ENCODE measurements around the gene NOL9. TPM values are rescaled to one million over a fixed set of nuclear protein-coding genes. Genes with fewer than 3 reads are reported as not detected.

Gene NOL9
- total and polyA plus RNA-seq, 5 experiments from 2014 or later, result 10.4 to 93.0 (median 19.4) TPM

DNA sequence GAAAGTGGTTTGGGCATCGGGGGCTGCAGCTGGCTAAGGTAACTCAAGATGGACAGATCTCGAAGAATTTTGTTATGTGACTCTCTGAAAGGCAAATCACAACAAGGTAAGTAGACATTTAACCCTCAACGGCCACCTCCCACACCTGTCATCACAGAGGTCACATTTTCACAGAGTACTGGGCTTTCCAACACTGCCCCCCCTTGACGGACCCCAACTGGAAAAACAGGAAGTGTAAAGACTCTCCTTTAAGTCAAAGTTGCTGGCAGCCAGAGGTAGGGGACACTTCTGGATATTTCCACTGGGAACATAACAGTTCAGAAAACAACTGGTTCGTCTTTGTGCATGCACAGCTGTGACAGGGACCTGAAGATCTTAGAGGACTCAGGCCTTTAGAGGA is 22.3 kb downstream of the NOL9 start:
- Mint-ChIP-seq H3K9me3 (no peaks in the 10 kb centered on the region), H3K27me3 (no peaks in the 10 kb centered on the region), H3K4me1 (peaks cover 0 to 9% (median 3%) of the 10 kb centered on the region in 4 donors), H3K27ac (no peak overlapping the region), H3K36me3 (peaks cover 0 to 84% (median 33%) of the 10 kb centered on the region in 3 donors), H3K4me3 (no peak overlapping the region)
- POLR2A ChIA-PET, result interaction anchor here (0.7 kb wide), 2 partner anchors 11 to 13 kb away, joined by 3 to 6 read pairs; no protein-coding TSS in a partner anchor
- ATAC-seq (no peak), DNase-seq (no peak)

DNA sequence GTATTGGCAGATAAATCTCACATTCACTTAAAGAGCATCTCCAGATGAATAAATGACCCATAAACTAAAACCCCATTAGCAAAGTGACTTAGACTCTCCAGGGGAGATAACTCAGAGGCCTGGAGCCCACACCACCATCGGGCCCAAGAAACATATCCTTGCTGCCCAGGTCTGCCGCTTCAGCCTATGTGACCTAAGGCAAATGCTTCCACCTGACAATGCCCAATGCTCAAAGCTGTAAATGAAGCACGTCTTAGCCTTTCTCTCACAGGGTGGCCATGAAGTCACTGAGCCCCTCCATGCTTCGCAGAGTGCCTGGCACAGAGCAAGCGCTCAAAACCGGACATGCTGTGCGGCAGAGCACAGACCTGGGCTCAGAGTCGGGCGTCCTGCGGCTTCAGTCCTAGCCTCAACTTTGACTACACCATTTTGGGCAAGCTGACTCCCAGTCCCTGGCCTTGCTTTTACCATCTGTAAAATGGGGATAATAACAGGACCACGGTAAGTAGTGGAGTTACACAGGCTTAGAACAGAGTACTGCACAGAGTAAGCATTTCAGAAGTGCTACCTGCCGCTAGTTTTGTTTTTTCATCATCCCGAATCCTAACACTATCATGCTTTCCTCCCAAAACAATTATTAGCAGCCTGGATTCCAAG is 23.7 kb downstream of the NOL9 start:
- Mint-ChIP-seq H3K4me3 (no peak overlapping the region), H3K27me3 (no peaks in the 10 kb centered on the region), H3K27ac (no peak overlapping the region), H3K4me1 (peaks cover 0 to 7% (median 2%) of the 10 kb centered on the region in 4 donors), H3K9me3 (no peaks in the 10 kb centered on the region), H3K36me3 (peaks cover 0 to 89% (median 36%) of the 10 kb centered on the region in 3 donors)
- ATAC-seq (no peak), DNase-seq (no peak)
- POLR2A ChIA-PET, result no interaction called here

DNA sequence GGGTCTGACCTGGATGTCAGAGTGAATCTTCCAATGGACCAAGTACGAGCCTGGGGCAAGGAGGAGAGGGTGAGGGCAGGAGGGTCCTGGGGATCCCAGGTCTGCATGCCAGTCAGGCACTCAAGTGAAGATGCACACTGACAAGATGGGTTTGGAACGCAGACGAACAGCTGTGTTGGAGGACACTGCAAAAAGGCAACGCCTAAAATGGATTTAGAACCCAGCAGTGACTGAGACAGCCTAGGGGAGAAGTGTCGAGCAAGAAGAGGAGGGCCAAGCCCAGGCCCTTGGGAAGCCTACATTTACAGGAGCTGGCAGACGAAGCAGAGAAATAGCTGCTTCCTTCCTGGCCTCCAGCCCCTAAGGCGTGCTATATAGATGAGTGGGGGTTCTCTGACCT is 25.8 kb downstream of the NOL9 start:
- Mint-ChIP-seq H3K36me3 (peaks cover 0 to 91% (median 31%) of the 10 kb centered on the region in 3 donors), H3K27me3 (no peaks in the 10 kb centered on the region), H3K27ac (peak overlapping the region in 1 of 10 donors; percentile 75), H3K4me3 (no peak overlapping the region), H3K4me1 (peaks cover 0 to 2% (median 0%) of the 10 kb centered on the region in 4 donors), H3K9me3 (no peaks in the 10 kb centered on the region)
- DNase-seq, result no peak
- no peak for ATAC-seq
- POLR2A ChIA-PET, result interaction anchor here (0.8 to 1.4 kb wide), 2 partner anchors 16 to 26 kb away, joined by 3 to 4 read pairs; partner anchors contain the start of gene NOL9

DNA sequence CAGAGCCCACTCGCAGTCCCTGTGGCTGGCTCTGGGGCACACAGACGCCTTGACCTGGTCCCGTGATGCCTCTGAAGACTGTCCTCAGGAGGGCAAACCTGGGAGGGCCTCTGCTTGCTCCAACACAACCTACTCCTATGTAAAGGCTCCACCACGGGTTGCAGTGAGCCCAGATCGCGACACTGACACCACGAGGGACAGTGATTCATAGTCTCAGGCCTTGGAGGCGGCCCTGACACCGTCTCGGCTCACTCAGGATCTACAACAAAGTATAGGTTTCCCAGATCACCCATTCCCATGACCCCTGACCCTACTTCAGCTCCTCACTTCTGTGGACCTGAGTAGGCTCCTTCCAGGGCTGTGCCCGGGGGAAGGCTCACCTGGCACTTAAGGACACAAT is 28.0 kb downstream of the NOL9 start:
- no peaks in the 10 kb centered on the region for H3K27me3 Mint-ChIP-seq
- peak overlapping the region in 1 of 10 donors; percentile 50 for H3K27ac Mint-ChIP-seq
- DNase-seq (no peak), ATAC-seq (no peak)
- POLR2A ChIA-PET, result no interaction called here
- H3K36me3 Mint-ChIP-seq, result peaks cover 0 to 69% (median 17%) of the 10 kb centered on the region in 3 donors
- H3K9me3 Mint-ChIP-seq, result no peaks in the 10 kb centered on the region
- H3K4me1 Mint-ChIP-seq, result peaks cover 0 to 2% (median 0%) of the 10 kb centered on the region in 4 donors
- H3K4me3 Mint-ChIP-seq, result no peak overlapping the region

DNA sequence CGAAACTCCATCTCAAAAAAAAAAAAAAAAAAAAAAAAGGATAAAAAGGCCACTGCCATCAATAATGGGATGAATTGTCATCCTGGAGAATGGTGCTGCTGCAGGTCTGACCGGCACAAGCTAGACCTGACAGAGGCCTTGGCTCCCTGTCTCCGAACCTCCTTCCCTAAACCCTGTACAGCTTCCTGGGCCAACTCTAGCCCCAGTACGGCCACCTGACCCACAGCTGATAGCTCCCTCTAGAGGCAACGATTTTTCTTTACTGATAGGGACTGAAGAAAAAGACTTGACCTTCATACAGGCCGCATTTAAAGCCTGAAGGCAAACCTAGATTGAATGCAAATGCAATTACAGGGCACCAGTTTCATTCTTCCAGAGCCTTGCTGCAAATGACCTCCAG is 30.7 kb downstream of the NOL9 start:
- peaks cover 0 to 47% (median 11%) of the 10 kb centered on the region in 3 donors for H3K36me3 Mint-ChIP-seq
- H3K4me3 Mint-ChIP-seq, result no peak overlapping the region
- peak overlapping the region in 6 of 10 donors; percentile 10 to 77 (median 49) for H3K27ac Mint-ChIP-seq
- DNase-seq (no peak), ATAC-seq (no peak)
- POLR2A ChIA-PET, result interaction anchor here (3.0 kb wide), 1 partner anchor 33 kb away, joined by 11 read pairs; no protein-coding TSS in a partner anchor
- peaks cover 0 to 7% (median 0%) of the 10 kb centered on the region in 4 donors for H3K4me1 Mint-ChIP-seq
- H3K9me3 Mint-ChIP-seq, result no peaks in the 10 kb centered on the region
- no peaks in the 10 kb centered on the region for H3K27me3 Mint-ChIP-seq

DNA sequence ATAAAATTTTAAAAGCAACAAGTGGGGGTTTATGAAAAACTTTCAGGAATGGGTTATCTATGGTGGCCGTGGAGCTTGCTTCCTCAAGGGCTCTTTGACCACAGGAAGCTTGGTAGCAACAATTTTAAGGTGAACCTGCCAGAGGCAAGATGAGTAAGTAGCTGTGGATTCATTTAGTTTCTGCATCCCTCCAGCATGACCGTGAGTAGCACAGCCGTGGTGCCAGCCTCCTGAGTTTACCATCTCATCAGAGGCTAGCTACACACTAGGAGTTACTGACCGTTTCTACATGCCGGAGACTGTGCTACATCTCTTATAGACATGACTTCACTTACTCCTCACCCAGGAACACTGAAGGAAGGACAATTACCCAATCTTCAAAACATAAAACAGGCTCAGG is 32.8 kb downstream of the NOL9 start:
- Mint-ChIP-seq H3K4me1 (peaks cover 0 to 7% (median 0%) of the 10 kb centered on the region in 4 donors), H3K27me3 (no peaks in the 10 kb centered on the region), H3K27ac (peak overlapping the region in 5 of 10 donors; percentile 33 to 69 (median 62)), H3K36me3 (peaks cover 0 to 27% (median 5%) of the 10 kb centered on the region in 3 donors), H3K9me3 (no peaks in the 10 kb centered on the region), H3K4me3 (no peak overlapping the region)
- POLR2A ChIA-PET, result interaction anchor here (1.1 to 2.2 kb wide), 2 partner anchors 26 to 33 kb away, joined by 3 to 9 read pairs; partner anchors contain the start of genes NOL9 and TAS1R1
- no peak for ATAC-seq
- DNase-seq, result no peak

DNA sequence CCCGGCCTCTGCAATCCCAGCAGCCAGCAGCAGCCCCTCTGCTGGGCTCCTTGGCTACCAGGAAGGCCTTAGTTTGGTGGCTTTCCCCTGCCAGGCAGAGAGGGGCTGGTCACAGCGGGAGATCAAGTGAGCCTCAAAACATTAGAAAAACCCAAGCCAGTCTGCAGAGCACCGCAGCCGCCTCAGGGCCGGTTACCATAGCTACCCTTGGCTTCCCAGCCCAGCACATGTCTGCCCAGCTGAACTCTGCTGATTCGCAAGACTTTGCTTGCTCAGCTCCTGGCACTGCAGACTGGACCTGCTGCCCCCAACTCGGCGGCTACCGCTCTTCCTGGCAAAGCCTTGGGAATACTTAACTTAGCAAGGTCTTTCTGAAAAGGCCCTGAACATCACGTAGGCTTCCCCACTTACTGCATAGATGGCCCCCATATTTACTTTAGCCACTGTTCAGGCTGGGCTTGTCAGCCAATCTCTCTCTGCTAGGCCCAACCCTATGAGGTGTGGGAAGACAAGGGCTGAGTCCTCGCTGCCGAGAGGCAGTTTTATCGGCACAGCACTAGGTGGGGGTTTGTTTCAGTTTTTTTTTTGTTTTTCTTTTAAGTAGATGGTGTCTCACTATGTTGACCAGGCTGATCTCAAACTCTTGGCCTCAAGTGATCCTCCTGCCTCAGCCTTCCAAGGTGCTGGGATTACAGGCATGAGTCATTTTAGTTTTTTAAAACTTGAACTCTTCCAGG is 34.2 kb downstream of the NOL9 start:
- DNase-seq, result no peak
- Mint-ChIP-seq H3K27ac (peak overlapping the region in 7 of 10 donors; percentile 13 to 59 (median 33)), H3K27me3 (no peaks in the 10 kb centered on the region), H3K36me3 (peaks cover 0 to 14% (median 0%) of the 10 kb centered on the region in 3 donors), H3K4me3 (no peak overlapping the region), H3K9me3 (no peaks in the 10 kb centered on the region), H3K4me1 (peaks cover 0 to 7% (median 0%) of the 10 kb centered on the region in 4 donors)
- POLR2A ChIA-PET, result interaction anchor here (1.1 to 2.2 kb wide), 3 partner anchors 12 to 34 kb away, joined by 3 to 9 read pairs (median 3); partner anchors contain the start of genes NOL9 and TAS1R1
- no peak for ATAC-seq

DNA sequence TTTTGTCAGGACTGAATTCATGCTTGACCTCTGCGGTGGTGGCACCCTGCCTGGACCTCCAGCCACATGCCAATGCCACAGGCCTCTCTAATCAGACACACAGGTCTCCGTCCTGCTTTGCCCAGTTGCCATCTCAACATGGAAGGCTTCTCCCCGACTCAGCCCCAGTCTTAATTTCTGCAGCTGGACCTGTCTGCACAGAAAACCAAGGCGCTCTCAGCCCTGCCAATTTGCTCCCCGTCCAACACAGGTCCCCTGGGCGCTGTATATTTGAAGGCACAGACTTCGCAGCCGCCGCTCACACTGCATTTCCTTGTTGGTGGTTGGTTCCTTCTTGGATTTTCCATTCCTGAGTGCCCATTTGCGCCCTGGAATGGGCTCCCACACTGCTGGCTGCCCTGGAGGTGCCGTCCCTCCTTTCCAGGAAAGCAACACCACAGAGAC is 34.8 kb downstream of the NOL9 start:
- peak overlapping the region in 2 of 10 donors; percentile 6 to 71 for H3K27ac Mint-ChIP-seq
- DNase-seq (no peak), ATAC-seq (no peak)
- no peak overlapping the region for H3K4me3 Mint-ChIP-seq
- POLR2A ChIA-PET, result no interaction called here
- no peaks in the 10 kb centered on the region for H3K9me3 Mint-ChIP-seq
- H3K36me3 Mint-ChIP-seq, result peaks cover 0 to 10% (median 0%) of the 10 kb centered on the region in 3 donors
- H3K27me3 Mint-ChIP-seq, result no peaks in the 10 kb centered on the region
- peaks cover 0 to 7% (median 0%) of the 10 kb centered on the region in 4 donors for H3K4me1 Mint-ChIP-seq

DNA sequence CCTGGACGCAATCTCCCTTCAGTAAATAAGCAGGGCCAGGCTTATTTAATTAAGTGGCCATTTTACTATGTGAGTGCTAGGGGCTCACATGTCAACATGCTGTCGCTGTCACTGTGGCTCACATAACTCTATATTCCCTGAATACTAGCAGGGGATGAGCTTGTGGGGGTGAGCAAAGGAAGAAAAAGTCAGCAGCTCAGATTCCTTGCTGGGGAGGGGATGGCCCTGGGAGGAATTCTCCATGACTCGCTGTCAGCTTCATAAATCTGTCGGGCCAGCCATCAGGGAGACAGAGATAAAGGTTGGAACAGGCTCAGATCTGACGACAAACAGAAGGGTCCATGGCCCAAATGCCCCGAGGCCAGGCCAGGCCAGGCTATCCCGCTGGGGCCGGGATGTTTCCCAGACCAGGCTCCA is 36.9 kb downstream of the NOL9 start:
- H3K27ac Mint-ChIP-seq, result peak overlapping the region in 1 of 10 donors; percentile 35
- no peak for ATAC-seq
- no peak for DNase-seq
- no peaks in the 10 kb centered on the region for H3K36me3 Mint-ChIP-seq
- peaks cover 0 to 5% (median 0%) of the 10 kb centered on the region in 4 donors for H3K4me1 Mint-ChIP-seq
- no peaks in the 10 kb centered on the region for H3K9me3 Mint-ChIP-seq
- H3K4me3 Mint-ChIP-seq, result no peak overlapping the region
- no peaks in the 10 kb centered on the region for H3K27me3 Mint-ChIP-seq
- POLR2A ChIA-PET, result no interaction called here

DNA sequence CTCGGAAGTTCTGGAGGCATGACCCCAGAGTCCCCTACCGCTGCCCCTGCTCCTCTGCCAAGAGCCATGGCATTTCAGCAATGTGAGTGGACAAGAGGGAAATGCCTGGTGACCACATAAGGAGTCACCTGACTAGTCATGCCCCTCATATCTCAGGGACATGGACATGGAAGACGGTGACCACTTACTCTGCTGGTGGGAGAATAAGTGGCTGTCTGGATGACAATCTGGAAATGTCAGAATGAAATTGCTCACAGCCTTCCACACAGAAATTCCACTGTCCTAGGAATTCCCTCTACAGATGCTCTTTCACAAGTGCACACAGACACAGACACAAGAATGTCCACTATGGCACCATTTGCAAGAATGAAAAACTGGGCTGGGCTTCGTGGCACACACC is 38.5 kb downstream of the NOL9 start:
- DNase-seq (no peak), ATAC-seq (no peak)
- H3K9me3 Mint-ChIP-seq, result no peaks in the 10 kb centered on the region
- no peak overlapping the region for H3K4me3 Mint-ChIP-seq
- H3K27ac Mint-ChIP-seq, result no peak overlapping the region
- H3K4me1 Mint-ChIP-seq, result peaks cover 0 to 5% (median 0%) of the 10 kb centered on the region in 4 donors
- H3K27me3 Mint-ChIP-seq, result no peaks in the 10 kb centered on the region
- no peaks in the 10 kb centered on the region for H3K36me3 Mint-ChIP-seq
- POLR2A ChIA-PET, result no interaction called here

DNA sequence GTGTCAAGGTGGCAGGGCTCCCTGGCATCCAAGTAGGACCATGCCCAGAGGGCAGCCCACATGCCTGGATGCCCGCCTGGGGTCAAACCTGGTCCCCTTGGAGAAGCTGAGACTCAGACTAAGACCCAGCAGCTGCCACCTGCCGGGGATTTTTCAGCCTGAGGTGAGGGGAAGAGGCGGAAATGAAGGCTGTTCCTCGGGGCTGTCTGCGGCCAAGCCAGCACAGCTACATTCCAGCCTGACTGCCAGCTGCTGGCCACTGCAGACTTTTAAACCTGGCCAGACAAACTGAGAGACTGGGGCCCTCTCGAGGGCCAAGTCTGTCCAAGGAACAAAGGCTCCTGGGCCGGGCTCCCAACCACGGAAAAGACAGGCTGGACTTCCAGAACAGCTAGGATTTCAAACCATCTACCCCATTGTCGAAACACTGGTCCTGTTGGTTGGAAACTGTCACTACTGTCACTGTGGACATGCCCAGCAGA is 41.0 kb downstream of the NOL9 start:
- H3K27ac Mint-ChIP-seq, result no peak overlapping the region
- DNase-seq (no peak), ATAC-seq (no peak)
- H3K9me3 Mint-ChIP-seq, result no peaks in the 10 kb centered on the region
- H3K4me3 Mint-ChIP-seq, result no peak overlapping the region
- POLR2A ChIA-PET, result no interaction called here
- no peaks in the 10 kb centered on the region for H3K4me1 Mint-ChIP-seq
- H3K36me3 Mint-ChIP-seq, result no peaks in the 10 kb centered on the region
- no peaks in the 10 kb centered on the region for H3K27me3 Mint-ChIP-seq

DNA sequence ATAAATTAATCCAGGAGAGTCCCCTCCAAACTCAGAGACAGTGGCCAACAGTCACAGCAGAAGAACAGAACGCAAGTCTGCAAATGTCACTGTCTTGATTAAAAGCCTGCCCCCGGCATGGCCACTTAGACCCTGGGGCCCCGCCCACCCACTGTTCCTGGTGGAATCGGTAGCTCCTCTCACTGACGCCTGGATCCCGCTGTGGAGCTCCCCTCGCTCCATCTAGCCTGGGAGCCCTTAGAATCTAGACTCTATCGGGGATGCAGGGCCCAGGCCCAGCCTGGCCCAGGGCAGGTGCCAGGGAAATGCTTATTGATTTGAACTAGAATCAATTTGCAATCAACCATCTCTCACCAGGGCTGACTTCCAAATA is 41.4 kb downstream of the NOL9 start:
- Mint-ChIP-seq H3K4me1 (no peaks in the 10 kb centered on the region), H3K9me3 (no peaks in the 10 kb centered on the region), H3K27me3 (no peaks in the 10 kb centered on the region), H3K27ac (peak overlapping the region in 1 of 10 donors; percentile 12), H3K36me3 (no peaks in the 10 kb centered on the region), H3K4me3 (no peak overlapping the region)
- ATAC-seq (no peak), DNase-seq (no peak)
- POLR2A ChIA-PET, result no interaction called here
